T follicular helper cell (primary cell): ENCODE measurements around the gene PFDN6.
"Not testable (repeated sequence)": the region's sequence is repeated elsewhere in the genome, so short reads cannot be mapped to it uniquely, and the experiment has no call there.

Experiments used
- DNase-seq: peaks from one replicate; pipeline ENCODE4 v3.0.0-alpha.2; 2020; ENCODE audit warnings: low read depth
- total RNA-seq, 2 experiments: gene quantifications; one replicate each; lab custom pipeline; 2026; lab: John Stamatoyannopoulos, UW

PFDN6 gene
- 24.5 to 61.0 reads per million in 2 experiments for total RNA-seq

DNA sequence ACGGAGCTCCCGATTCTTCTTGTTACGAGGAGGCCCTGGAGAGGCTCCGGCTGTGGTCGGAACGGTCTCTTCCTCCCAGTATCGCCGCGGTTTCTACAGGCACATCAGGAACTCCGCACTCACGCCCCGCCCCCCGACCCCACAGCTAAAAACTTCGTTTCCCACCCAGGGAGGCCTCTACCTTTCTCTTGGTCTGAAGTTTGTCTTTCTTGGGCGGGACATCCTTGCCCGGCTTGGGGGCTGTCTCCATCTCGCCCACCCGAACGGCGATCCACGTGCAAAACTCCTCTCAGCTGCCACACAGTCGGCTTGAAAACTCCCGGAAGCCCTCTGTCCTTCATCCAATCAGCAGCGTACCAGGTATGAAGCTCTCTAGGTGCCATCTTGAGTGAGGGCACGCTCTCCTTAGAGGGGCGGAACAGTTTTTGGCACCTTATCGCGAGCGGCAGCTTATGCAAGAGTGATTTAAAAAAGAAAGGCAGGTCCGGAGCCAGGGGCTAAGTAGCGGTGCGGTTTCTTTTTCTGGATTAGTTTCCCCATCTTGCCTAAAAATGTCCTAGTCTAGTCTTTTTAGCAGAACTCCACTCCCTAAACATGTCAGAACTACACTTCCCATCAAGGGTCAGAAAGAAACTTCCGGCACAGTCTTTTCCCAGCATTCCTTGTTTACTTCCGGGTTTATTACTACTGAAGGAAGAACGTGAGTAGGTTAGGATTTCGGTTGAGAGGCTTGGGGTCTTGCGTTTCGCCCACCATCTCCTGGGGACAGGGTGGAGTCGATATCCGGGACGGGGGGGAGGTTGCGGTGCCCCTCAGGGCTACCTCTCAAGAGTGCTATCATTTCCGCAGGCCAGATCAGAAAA is at the start of gene PFDN6, which contains the start of gene WDR46:
Gene PFDN6 (plus strand): TSS at position 681 of the 863 bp plus-strand sequence. CDS start 256 bp downstream, outside the sequence.
Gene WDR46 (minus strand): TSS at position 319 of the 863 bp plus-strand sequence. CDS start 69 bp downstream, at position 250.
- DNase-seq: peak; percentile 70

DNA sequence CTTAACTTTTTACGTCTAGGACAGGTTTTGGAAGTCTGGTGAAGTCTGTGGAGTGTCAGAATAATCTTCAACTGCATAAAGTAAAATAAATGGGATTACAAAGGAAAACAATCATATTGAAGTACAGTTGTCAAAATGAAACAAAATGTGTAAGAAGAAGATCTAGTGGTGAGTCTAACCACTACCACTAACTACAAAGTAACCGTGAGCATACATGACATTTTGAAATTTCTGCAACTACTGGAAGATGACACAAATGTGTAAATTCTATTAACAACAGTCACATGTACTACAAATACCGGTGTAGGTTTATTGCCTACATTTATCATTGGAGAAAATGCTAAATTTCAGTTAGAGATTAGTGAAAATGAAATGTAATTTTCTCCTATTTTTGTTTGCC is 47.4 kb upstream of the PFDN6 start:
- no peak for DNase-seq

DNA sequence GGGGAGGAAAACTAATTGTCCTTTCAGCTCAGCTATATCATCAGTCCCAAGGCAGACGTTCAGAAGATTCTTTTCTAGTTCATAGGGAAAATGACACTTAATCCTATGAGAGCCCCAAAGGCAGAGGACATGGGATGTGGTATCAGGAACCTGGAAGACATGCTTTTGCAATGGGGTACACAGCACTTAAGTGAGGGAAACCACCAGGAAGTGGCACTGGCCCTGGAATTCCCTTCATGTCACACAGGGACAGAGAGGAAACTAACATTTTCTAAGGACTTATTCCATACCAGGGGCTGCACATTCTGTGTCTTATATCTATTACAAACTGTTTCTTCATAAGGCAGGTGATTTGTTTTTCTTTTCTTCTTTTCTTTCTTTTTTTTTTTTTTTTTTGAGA is 45.9 kb upstream of the PFDN6 start:
- DNase-seq: no peak

DNA sequence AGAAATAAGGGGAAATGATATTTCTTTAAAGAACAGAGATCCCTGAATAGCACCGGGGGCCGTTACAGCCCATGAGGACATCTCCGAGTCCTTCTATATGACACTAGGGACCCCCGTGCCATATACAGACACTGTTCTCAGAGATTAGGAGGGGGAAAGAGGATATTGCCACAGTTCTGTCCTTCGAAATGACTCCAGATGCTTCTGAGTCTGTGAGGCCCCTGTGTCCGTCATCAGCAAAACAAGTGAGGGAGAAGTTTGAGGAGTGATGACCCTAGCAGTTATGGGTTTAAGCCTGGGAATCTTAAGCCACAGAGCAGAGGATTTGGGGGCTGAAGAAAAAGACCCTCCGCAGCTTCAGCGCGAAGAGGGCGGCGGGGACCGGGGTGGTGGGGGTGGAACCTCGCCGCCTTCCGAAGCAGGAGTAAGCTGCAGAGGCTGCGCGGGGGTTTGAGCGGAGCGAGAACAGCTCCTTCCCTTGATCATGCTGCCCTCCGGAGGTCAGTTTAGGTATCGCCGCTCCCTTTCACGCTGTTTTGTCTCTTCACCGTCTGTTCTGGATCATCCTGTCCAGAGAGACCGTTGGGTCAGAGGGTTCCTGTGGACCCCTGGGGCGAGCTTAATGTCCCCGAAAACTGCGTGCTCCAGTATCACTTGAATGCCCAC is 41.3 kb upstream of the PFDN6 start:
- DNase-seq: peak; percentile 83

DNA sequence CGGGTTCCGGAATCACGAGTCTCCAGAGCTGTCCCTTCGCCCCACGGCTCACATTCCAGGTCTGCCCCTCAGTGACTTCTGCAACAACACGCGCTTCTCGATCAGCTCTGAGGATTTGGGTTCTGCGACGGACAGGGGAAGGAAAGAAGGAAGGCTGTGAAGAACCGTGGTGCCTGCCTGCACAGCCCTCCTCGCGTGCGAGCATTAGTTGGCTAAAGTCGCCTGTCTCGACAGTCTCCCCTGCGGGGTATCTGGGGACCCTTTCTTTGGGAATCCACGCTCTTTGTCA is 40.8 kb upstream of the PFDN6 start:
- no peak for DNase-seq

DNA sequence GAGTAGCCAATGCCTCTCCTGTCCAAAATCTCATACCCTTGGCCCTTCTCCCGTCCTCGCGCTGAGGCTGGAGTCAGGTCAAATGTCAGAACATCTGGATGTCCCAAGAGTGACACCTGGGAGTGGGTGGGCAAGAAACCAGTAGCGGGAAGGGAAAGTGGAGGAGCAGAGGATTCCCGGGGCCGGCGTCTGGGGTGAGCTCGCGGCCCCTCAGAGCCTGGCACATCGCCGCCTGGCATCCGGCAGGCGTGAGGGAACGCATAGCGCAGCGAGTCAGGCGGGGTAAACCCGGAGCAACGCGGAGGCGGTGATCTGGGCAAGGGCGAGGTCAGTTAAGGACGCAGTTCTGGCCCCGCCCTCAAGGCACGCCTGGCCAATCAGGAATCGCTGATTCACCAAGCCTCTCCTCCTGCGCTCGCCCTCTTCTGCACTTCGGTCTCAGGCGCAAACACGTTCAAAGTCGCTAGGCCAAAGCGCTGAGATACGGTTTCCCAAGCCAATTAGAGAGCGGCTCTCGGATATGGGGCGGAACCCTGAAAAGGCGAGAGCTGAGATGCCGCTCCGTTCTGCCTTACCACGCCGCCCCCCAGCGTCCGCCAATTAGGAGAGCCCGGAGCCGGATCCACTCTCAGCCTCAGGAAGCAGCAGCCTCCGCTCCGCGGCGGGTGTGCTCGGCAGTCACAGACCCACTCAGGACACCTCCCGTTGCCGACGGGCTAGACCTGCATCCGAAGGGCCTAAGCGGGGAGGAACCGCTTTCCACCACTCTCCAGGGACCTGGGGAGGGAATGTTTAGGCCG is 40.3 kb upstream of the PFDN6 start:
- peak; percentile 92 for DNase-seq

DNA sequence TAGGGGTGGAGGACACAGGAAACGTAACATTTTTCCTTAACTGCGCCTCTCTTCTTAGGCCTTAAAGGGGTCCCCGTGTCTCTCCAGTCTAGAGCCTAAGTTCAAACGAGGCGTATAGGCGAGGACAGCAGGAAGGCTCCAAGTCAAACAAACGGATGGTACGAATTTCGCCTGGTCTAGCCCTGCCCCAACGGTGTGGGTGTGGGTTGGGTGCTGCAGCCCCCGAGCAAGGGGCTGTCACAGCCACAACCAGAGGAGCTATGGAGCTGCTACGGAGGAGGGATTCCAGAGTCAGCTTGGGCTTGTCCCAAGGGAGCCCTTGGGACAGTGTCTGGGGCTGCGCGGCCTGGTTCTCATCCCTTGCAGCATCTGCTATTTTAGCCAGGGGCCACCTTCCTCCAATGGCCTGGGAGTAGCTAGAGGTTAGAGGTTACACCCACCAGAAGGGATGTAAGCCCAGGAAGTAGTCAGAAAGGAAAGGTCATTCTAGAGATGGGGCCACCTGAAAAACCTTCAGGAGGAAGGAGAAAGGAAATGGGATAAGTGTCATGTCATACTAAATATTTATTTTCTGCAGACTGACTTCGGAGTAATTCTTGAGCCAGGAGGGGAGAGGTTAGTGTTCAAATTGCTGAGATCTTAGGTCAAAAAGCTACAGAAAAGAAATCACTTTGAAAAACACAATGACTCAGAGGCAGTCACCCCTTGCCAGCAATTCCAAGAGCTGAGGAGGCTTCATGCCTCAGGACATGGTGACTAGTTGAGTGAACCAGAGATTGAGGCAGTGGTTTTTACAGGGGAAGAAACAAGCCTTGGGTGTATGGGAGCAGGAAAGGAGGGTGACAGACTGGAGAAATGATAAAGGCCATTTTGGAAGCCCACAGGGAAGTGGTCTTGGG is 39.4 kb upstream of the PFDN6 start:
- no peak for DNase-seq

DNA sequence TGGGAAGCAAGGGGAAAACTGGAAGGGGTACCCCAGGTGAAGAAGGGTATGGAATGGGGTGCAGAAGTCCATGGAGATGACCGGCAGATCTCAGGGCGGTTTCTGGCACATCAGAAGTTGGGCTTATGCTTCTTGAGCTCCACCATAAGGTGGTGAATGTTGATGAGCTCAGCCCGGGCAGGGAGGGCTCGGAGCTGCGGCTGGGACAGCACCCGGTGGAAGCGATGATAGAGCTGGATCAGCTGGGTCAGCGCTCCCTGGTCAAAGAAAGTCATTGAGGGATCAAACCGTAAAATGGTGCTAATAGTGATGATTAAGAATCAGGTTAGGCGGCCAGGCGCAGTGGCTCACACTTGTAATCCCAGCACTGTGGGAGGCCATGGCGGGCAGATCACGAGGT is 38.7 kb upstream of the PFDN6 start:
- no peak for DNase-seq

DNA sequence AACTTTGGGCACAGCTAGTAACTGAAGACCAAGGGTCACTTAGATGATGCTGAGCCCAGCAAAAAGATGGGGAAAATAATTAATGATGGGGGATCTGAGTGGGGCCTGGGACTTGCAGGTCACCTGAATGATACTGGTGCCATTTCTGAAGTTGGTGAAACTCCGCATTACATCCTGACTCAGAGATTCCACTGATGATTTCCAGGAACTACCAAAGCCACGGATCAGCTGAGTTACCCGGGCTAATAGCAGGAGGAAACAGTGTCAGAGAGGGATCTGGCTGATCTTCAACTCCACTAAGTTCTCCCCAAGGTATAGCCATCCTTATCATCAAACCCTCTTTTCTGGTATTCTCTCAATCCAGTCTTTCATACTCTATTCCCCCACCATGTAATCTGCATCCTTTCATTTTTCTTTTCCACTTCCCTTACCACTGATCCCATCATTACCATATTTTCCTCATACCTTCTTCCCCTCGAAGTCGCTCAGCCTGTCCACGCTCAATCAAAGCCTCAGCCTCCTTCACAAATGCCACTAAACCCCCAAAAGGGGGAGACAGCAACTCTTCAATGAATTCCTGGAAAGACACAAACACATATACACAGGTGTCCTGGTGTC is 37.9 kb upstream of the PFDN6 start:
- DNase-seq: no peak

DNA sequence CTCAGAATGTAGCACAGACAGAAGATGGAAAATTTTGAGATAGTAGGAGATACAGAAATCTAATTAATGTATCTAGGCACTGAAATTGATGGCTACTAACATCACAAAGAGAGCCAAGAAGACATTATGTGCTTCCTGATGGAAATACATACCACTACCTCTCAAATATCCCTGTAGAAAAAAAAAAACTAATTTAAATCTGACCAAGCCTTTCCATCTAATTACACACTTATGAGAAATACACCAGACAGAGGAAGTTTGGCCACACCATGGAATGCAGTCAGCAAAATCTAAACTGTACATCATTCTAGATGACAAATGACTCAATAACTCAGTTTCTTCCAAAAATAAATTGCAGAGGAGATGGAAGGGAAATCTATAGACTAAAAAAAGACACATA is 36.6 kb upstream of the PFDN6 start:
- no peak for DNase-seq

DNA sequence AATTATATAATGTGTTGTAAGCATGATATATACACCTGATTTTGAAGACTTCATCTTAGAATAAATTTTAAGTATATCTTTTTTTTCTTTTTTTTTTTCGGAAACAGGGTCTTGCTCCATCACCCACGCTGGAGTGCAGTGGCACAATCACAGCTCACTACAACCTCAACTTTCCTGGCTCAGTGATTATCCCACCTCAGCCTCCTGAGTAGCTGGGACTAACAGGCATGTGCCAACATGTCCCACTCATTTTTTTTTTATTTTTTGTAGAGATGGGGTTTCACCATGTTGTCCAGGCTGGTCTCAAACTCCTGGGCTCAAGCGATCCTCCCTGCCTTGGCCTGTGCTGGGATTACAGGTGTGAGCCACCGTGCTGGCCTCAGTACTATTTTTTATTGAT is 34.8 kb upstream of the PFDN6 start:
- no peak for DNase-seq

DNA sequence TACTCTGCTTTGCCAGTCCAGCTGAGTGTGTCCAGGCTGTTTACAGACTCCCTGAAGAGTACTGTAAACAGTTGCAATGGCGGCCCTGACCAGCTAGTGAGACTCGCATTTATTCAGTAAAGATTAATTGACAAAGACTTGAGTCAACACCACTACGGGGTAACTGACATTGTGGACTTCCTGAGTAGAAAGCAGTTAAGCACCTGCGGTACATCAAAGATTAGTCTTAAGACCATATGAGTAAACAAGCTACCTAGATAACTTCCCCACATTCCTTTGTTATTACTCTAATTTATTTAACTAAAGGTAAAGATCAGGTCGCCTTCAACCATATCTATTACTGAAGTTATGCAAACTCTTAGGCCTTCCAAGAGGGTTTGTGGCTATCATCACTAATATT is 30.4 kb upstream of the PFDN6 start:
- no peak for DNase-seq

DNA sequence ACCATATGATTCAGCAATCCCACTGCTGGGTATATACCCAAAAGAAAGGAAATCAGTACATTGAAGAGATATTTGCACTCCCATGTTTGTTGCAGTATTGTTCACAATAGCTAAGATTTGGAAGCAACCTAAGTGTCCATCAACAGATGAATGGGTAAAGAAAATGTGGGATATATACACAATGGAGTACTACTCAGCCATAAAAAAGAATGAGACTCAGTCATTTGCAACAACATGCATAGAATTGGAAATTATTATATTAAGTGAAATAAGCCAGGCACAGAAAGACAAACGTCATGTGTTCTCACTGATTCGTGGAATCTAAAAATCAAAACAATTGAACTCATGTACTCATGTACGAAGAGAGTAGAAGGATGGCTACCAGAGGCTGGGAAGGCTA is 26.9 kb upstream of the PFDN6 start:
- DNase-seq: not testable (repeated sequence)

DNA sequence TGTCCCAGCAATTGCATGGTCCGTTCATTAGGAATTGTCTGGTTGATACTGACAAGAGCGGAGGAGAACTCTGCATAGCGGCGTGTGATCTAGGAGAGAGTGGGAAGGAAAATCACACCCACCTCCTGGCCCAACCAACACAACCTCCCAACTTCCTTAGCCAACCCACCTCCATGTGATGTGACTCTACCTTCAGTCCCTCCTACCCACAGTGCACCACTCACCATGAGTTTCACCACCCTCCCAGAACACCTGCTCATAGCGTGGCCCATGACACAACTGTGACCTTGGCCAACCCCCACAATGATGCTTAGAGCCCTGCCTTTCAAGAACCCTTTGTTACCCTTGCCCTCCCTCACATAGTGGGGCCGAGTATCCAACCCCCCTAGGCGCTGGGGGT is 25.4 kb upstream of the PFDN6 start:
- no peak for DNase-seq

DNA sequence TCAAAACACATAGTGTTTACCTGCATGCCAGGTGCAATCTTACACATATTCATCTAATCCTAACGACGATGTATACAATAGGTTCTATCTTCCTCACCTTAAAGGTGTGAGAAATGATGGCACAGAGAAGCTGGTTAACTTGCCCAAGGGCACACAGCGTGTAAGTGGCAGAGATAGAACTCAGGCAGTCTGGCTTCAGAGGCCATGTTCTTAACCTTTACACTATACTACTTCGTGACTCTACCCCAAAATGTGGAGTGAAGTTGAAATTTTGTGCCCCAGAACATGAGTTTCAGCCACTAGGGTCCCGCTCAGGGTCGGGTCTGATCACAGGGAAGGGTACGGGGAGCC is 18.3 kb upstream of the PFDN6 start:
- no peak for DNase-seq

DNA sequence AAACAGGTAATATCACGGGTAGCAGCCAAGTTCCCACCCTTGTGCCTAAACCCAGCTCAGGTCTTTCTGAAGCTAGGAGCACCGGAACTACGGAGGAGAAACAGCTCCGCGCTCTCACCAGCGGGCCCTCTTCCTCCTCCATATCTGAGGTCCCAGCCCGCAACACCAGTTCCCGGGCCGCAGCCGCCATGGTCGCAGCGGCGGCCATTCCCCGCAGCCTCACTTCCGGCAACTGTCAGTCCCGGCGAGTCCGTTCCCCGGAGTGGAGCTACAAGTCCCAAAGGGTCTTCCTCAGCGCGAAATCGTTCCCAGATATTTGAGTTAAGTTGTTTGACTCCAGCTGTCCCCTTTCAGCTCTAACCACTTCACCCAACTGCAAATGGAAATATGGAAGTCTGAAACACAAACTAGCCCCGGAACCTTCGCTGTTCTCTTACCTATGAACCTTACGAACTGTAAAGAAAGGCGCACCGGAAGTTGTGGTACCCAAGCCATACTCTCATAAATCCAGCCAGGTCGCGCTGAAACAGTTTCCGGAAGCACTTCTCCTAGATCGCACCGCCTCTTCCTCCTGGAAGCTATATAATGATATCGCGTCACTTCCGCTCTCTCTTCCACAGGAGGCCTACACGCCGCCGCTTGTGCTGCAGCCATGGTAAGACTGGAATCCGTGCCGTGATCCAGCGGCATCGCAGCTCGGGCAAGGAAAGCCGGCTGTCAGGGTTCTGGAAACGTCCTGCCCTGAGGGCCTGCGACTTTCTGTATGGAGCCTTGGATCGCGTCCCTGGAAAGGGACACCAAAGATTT is 17.7 kb upstream of the PFDN6 start, which contains the start of the genes RPS18 and VPS52:
Gene RPS18 (plus strand): TSS at position 608 of the 807 bp plus-strand sequence. CDS start 45 bp downstream, at position 653.
Gene VPS52 (minus strand): TSS at position 409 of the 807 bp plus-strand sequence. CDS start 201 bp downstream, at position 208.
- peak; percentile 89 for DNase-seq

DNA sequence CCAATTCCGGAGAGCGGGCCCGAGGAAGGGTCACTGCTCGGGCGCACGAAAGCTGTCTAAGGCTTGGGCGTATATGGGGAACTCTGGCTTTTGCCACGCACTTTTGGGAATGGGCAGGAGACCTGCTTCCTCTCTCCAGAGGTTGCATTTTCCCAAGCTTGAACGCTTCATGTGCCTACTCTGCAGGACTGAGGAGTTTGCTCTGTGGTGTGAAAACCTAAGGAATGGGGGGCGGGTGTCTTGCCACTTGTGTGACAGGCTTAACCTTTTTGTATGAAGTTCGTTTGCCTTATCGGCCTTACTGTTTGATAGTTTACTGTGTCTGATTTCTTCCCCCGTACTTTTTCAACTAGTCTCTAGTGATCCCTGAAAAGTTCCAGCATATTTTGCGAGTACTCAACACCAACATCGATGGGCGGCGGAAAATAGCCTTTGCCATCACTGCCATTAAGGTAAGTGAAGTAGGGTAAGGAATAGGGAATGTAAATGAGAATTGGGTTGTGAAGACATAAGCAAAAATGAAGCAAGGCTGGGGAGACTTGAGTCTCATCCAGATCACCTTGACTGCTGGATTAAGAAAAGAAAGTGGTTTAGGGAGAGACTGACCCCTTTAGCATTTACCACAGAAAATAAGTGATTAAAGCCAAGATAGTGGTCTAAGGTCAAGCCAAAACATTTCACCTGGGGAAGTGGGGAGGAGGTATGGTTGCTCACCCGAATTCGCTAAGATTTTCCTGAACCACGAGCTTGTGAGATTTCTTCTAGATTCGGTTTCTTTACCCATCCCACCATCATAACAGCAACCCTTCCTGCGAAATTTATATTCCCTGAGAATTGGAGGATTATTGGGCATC is 16.9 kb upstream of the PFDN6 start:
- DNase-seq: no peak

DNA sequence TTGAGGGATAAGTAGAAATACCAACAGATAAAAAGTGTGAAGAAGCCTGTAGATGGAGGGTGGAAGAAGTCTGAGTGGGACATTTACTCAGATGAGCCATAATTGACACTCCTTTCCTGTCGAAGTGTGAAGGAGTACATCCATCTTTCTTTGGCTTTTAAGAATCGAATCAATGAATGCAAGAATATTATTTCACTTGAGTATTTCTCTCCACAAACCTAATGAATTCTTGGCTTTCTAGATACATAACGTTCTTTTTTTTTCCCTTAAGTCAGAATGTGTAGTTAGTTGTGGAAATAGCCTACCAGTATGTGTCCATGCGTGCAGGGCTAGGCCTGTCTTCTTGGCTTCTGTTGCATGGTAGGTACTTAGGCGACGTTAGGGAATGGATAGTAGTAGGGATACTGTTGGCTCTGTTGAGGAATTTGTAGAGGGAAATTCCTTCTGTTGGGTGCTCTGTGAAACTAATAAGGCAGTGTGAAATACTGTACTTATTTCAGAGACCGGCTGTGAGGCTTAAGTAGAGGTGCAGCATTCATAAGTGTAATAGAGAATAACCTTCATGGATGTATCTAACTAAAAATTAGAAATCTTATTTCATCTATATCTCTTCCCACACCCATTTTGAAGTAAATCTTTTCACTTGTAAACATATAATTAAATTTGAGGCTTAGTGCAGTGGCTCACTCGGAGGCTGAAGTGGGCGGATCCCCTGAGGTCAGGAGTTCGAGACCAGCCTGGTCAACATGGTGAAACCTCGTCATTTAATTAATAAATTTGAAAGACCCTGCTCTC is 16.1 kb upstream of the PFDN6 start:
- DNase-seq: no peak
